DMS79 treated with DMSO at 0.1 percent for 48 hours (cell line): Measurements from ENCODE around the gene CMAS.
"Not testable (repeated sequence)": the region's sequence is repeated elsewhere in the genome, so short reads cannot be mapped to it uniquely, and the experiment has no call there.

ENCODE experiments used
- DNase-seq: peaks from one replicate; lab custom pipeline; 2025; lab: John Stamatoyannopoulos, UW

CMAS gene

GRCh38 chr12:22047494-22047893, 1.5 kb downstream of the CMAS start:
- no peak for DNase-seq

- DNase-seq = no peak
Observed at GRCh38 chr12:22048351-22049041, 2.5 kb downstream of the CMAS start.

GRCh38 chr12:22050078-22050477, 4.1 kb downstream of the CMAS start:
- no peak for DNase-seq

GRCh38 chr12:22051114-22051698, 5.2 kb downstream of the CMAS start:
- no peak for DNase-seq

GRCh38 chr12:22052994-22053393, 7.0 kb downstream of the CMAS start:
- not testable (repeated sequence) for DNase-seq

GRCh38 chr12:22054155-22054554, 8.1 kb downstream of the CMAS start:
- DNase-seq = no peak

GRCh38 chr12:22056607-22057006, 10.6 kb downstream of the CMAS start:
- no peak for DNase-seq

- DNase-seq = no peak
Observed at GRCh38 chr12:22059976-22060647, 14.1 kb downstream of the CMAS start.

GRCh38 chr12:22064968-22065367, 18.9 kb downstream of the CMAS start:
- peak; percentile 98 for DNase-seq

GRCh38 chr12:22066310-22066709, 20.3 kb downstream of the CMAS start:
- no peak for DNase-seq

GRCh38 chr12:22069851-22070250, 23.8 kb downstream of the CMAS start:
- no peak for DNase-seq

GRCh38 chr12:22082190-22082701, 36.2 kb downstream of the CMAS start:
- DNase-seq = no peak

- DNase-seq = peak; percentile 7
Observed at GRCh38 chr12:22083167-22083566, 37.1 kb downstream of the CMAS start.

- DNase-seq = no peak
Observed at GRCh38 chr12:22084852-22085251, 38.8 kb downstream of the CMAS start.

- no peak for DNase-seq
Observed at GRCh38 chr12:22088886-22089285, 42.9 kb downstream of the CMAS start.

GRCh38 chr12:22089486-22089885, 43.5 kb downstream of the CMAS start:
- no peak for DNase-seq

- not testable (repeated sequence) for DNase-seq
Observed at GRCh38 chr12:22099062-22099461, 53.0 kb downstream of the CMAS start.

- no peak for DNase-seq
Observed at GRCh38 chr12:22100958-22101748, 55.1 kb downstream of the CMAS start.

GRCh38 chr12:22101749-22102243, 55.8 kb downstream of the CMAS start:
- DNase-seq = no peak

- DNase-seq = no peak
Observed at GRCh38 chr12:22103418-22103817, 57.4 kb downstream of the CMAS start.

GRCh38 chr12:22105542-22105941, 59.5 kb downstream of the CMAS start:
- DNase-seq = no peak

- DNase-seq = no peak
Observed at GRCh38 chr12:22110176-22110575, 64.2 kb downstream of the CMAS start.
